ENCODE measurements around the gene BMP8A. TPM values are rescaled to one million over a fixed set of nuclear protein-coding genes. Genes with fewer than 3 reads are reported as not detected.

The BMP8A gene, protein sequence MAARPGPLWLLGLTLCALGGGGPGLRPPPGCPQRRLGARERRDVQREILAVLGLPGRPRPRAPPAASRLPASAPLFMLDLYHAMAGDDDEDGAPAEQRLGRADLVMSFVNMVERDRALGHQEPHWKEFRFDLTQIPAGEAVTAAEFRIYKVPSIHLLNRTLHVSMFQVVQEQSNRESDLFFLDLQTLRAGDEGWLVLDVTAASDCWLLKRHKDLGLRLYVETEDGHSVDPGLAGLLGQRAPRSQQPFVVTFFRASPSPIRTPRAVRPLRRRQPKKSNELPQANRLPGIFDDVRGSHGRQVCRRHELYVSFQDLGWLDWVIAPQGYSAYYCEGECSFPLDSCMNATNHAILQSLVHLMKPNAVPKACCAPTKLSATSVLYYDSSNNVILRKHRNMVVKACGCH
- total RNA-seq (1.4 and 2.8 TPM in 2 replicates), polyA plus RNA-seq (0.91 and 1.2 TPM in 2 replicates)

- peak; percentile 79 for DNase-seq (ENCODE audit: low spot score)
- no peaks in the 10 kb centered on the region for H3K36me3 ChIP-seq (replicated peaks; ENCODE audit: insufficient read depth, low read depth)
- no peak within 1 kb of the TSS for H3K27ac ChIP-seq
- H4K20me1 ChIP-seq (ENCODE audit: insufficient read depth, poor library complexity, severe bottlenecking) = no peaks in the 10 kb centered on the region
- H3K79me2 ChIP-seq = no peaks in the 10 kb centered on the region
- H3K4me2 ChIP-seq = peak within 1 kb of the TSS; percentile 92
- H3K9me3 ChIP-seq (ENCODE audit: low read depth) = no peaks in the 10 kb centered on the region
- H3K9me2 ChIP-seq (replicated peaks; ENCODE audit: insufficient read depth) = no peaks in the 10 kb centered on the region
- peaks cover 29% of the 10 kb centered on the region for H3K27me3 ChIP-seq
- TF ChIP-seq, protein P1, sequence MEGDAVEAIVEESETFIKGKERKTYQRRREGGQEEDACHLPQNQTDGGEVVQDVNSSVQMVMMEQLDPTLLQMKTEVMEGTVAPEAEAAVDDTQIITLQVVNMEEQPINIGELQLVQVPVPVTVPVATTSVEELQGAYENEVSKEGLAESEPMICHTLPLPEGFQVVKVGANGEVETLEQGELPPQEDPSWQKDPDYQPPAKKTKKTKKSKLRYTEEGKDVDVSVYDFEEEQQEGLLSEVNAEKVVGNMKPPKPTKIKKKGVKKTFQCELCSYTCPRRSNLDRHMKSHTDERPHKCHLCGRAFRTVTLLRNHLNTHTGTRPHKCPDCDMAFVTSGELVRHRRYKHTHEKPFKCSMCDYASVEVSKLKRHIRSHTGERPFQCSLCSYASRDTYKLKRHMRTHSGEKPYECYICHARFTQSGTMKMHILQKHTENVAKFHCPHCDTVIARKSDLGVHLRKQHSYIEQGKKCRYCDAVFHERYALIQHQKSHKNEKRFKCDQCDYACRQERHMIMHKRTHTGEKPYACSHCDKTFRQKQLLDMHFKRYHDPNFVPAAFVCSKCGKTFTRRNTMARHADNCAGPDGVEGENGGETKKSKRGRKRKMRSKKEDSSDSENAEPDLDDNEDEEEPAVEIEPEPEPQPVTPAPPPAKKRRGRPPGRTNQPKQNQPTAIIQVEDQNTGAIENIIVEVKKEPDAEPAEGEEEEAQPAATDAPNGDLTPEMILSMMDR (IDR thresholded peaks at IDR 0.05; ENCODE audit: poor library complexity) = no peak
- TF ChIP-seq EZH2 (IDR thresholded peaks at IDR 0.05; ENCODE audit: borderline replicate concordance) (no peak), EZH2phosphoT487 (IDR thresholded peaks at IDR 0.05; ENCODE audit: low read depth, severe bottlenecking, unreplicated experiment) (no peak)
- H3K4me3 ChIP-seq = peak within 1 kb of the TSS; percentile 33
- WGBS (ENCODE audit: low lambda C conversion rate, missing lambda C conversion rate) = 0% methylated on average over 50 of the region's 112 CpGs
- peak within 1 kb of the TSS; percentile 63 for H2AFZ ChIP-seq
- no peaks in the 10 kb centered on the region for H3K4me1 ChIP-seq (ENCODE audit: insufficient read depth)
These were observed at the start of gene BMP8A for GRCh38 chr1:39491146-39491921. TSS of gene BMP8A (plus strand) at chr1:39491636. CDS start at chr1:39491992, 356 bp downstream.

GRCh38 chr1:39441797-39442196 is 49.6 kb upstream of the BMP8A start:
- no peak for DNase-seq (ENCODE audit: low spot score)
- Histone ChIP-seq H2AFZ (no peak overlapping the region), H3K9me3 (ENCODE audit: low read depth) (no peaks in the 10 kb centered on the region), H3K79me2 (no peaks in the 10 kb centered on the region), H4K20me1 (ENCODE audit: insufficient read depth, poor library complexity, severe bottlenecking) (no peaks in the 10 kb centered on the region), H3K4me3 (no peak overlapping the region), H3K4me2 (no peak overlapping the region), H3K27me3 (no peaks in the 10 kb centered on the region), H3K36me3 (replicated peaks; ENCODE audit: insufficient read depth, low read depth) (peaks cover 8% of the 10 kb centered on the region), H3K9me2 (replicated peaks; ENCODE audit: insufficient read depth) (no peaks in the 10 kb centered on the region), H3K4me1 (ENCODE audit: insufficient read depth) (no peaks in the 10 kb centered on the region), H3K27ac (no peak overlapping the region)
- TF ChIP-seq EZH2phosphoT487 (IDR thresholded peaks at IDR 0.05; ENCODE audit: low read depth, severe bottlenecking, unreplicated experiment) (no peak), EZH2 (IDR thresholded peaks at IDR 0.05; ENCODE audit: borderline replicate concordance) (no peak)
- TF ChIP-seq, protein P1 (IDR thresholded peaks at IDR 0.05; ENCODE audit: poor library complexity) = no peak

DNA sequence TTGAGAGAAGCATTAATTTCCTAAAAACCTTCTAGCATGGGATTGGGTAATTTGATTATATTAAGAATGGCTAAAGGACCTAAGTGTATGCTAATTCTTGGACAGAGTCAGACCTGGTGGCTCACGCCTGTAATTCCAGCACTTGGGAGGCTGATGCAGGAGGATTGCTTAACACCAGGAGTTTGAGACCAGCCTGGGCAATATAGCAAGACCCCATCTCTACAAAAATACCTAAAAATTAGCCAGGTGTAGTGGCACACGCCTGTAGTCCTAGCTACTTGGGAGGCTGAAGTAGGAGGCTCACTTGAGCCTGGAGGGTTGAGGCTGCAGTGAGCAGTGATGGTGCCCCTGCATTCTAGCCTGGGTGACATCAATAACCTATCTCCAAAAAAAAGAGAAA is 45.9 kb upstream of the BMP8A start:
- no peaks in the 10 kb centered on the region for H3K9me3 ChIP-seq (ENCODE audit: low read depth)
- no peaks in the 10 kb centered on the region for H4K20me1 ChIP-seq (ENCODE audit: insufficient read depth, poor library complexity, severe bottlenecking)
- H3K79me2 ChIP-seq = no peaks in the 10 kb centered on the region
- TF ChIP-seq EZH2phosphoT487 (IDR thresholded peaks at IDR 0.05; ENCODE audit: low read depth, severe bottlenecking, unreplicated experiment) (no peak), EZH2 (IDR thresholded peaks at IDR 0.05; ENCODE audit: borderline replicate concordance) (no peak)
- TF ChIP-seq, protein P1 (IDR thresholded peaks at IDR 0.05; ENCODE audit: poor library complexity) = no peak
- WGBS (ENCODE audit: low lambda C conversion rate, missing lambda C conversion rate) = 100% methylated on average over 2 of the region's 2 CpGs
- H3K4me3 ChIP-seq = no peak overlapping the region
- H3K36me3 ChIP-seq (replicated peaks; ENCODE audit: insufficient read depth, low read depth) = peaks cover 8% of the 10 kb centered on the region
- no peaks in the 10 kb centered on the region for H3K4me1 ChIP-seq (ENCODE audit: insufficient read depth)
- no peaks in the 10 kb centered on the region for H3K27me3 ChIP-seq
- no peak for DNase-seq (ENCODE audit: low spot score)
- no peak overlapping the region for H3K27ac ChIP-seq
- no peak overlapping the region for H2AFZ ChIP-seq
- H3K9me2 ChIP-seq (replicated peaks; ENCODE audit: insufficient read depth) = no peaks in the 10 kb centered on the region
- H3K4me2 ChIP-seq = no peak overlapping the region
